GM18517 (cell line): ENCODE measurements around the gene OR2T6.
"Not testable (repeated sequence)": the region's sequence is repeated elsewhere in the genome, so short reads cannot be mapped to it uniquely, and the experiment has no call there.

Experiments used
- ATAC-seq: cut with Tn5 transposase; IDR thresholded peaks from one replicate; pipeline ENCODE4 v1.9.1; 2021; ENCODE audit warnings: mild to moderate bottlenecking, moderate library complexity; ENCODE audit not compliant: unreplicated experiment

The OR2T6 gene

GRCh38 chr1:248432201-248432600, 56.7 kb downstream of the OR2T6 start:
- ATAC-seq, result not testable (repeated sequence)

GRCh38 chr1:248433811-248434415, 58.4 kb downstream of the OR2T6 start:
- ATAC-seq, result not testable (repeated sequence)

DNA sequence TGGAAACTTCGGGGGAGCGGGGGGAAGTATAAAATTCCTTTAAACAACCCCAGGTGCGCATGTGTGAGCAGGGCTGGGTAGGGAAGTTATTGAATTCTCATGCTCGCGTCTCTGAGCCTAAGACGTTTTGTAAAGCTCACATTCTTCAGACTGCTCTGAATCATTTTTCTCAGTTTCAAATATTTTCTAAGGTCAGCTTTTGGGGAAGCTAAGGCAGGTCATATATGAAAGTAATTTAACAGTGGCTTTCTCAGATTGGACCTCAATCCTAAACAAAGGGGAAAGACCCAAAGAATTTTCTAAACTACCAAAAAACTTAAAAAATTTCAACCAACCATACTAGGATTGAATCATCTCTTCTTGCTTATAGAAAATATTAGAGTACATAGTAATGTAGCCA, 59.4 kb downstream of the OR2T6 start:
- ATAC-seq, result not testable (repeated sequence)

- ATAC-seq, result peak; percentile 43
Observed at GRCh38 chr1:248436303-248436702, 60.8 kb downstream of the OR2T6 start.

DNA sequence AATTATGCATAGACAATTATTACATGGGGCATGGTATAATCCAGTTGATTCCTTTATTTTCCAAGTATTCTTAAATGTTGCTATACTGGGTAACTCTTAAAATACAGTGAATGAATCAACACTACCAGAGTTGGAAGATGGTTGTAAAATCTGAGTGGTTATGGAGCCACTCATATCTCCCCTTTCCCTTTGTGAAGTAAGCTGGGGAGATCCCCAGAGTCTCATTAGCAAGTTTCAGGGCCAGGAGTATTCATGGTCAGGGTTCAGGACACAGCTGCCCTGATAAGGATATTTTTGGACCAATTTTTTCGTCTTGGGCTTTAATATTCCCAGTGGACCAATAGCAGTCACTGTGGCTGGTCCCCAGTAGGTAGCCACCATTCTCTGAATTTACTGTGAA, 63.1 kb downstream of the OR2T6 start:
- peak; percentile 47 for ATAC-seq

- ATAC-seq, result not testable (repeated sequence)
Observed at GRCh38 chr1:248439283-248439682, 63.7 kb downstream of the OR2T6 start.
